Mesothelial cell of epicardium (in vitro differentiated cells): Measurements from ENCODE around the gene POLE. TPM values are rescaled to one million over a fixed set of nuclear protein-coding genes. Genes with fewer than 3 reads are reported as not detected.

Experiments
- DNase-seq, 2 experiments: peaks; one replicate each; pipeline ENCODE4 v3.0.0; 2021; ENCODE audit warnings: low spot score in 2 of 2; ENCODE audit not compliant: unreplicated experiment in 2 of 2
- H3K27ac Mint-ChIP-seq: 2 replicates; pipeline ENCODE4 v1.8.0; 2021; ENCODE audit warnings: mixed read lengths
- H3K27me3 Mint-ChIP-seq: 2 replicates; pipeline ENCODE4 v1.8.0; 2021; ENCODE audit warnings: low read depth, mixed read lengths
- H3K36me3 Mint-ChIP-seq: 2 replicates; pipeline ENCODE4 v1.8.0; 2021; ENCODE audit warnings: mixed read lengths
- H3K4me1 Mint-ChIP-seq: 2 replicates; pipeline ENCODE4 v1.8.0; 2021; ENCODE audit warnings: mixed read lengths
- H3K4me3 Mint-ChIP-seq: 2 replicates; pipeline ENCODE4 v1.8.0; 2021; ENCODE audit warnings: mild to moderate bottlenecking, moderate library complexity, mixed read lengths
- H3K9me3 Mint-ChIP-seq: 2 replicates; pipeline ENCODE4 v1.8.0; 2021; ENCODE audit warnings: mixed read lengths
- total RNA-seq: library from RNA; stranded (reverse); gene quantifications from 3 replicates; pipeline ENCODE4 v1.2.1, GENCODE V29; 2021
- TF ChIP-seq, protein P1 (sequence below): fragments of 200-600 bp; sonication (generic); IDR thresholded peaks from one replicate; pipeline ENCODE4 v1.5.0; 2021; ENCODE audit warnings: antibody characterized with exemption; ENCODE audit not compliant: unreplicated experiment

Gene POLE
- total RNA-seq, 1 donor from 2014 or later, result 124 TPM

DNA sequence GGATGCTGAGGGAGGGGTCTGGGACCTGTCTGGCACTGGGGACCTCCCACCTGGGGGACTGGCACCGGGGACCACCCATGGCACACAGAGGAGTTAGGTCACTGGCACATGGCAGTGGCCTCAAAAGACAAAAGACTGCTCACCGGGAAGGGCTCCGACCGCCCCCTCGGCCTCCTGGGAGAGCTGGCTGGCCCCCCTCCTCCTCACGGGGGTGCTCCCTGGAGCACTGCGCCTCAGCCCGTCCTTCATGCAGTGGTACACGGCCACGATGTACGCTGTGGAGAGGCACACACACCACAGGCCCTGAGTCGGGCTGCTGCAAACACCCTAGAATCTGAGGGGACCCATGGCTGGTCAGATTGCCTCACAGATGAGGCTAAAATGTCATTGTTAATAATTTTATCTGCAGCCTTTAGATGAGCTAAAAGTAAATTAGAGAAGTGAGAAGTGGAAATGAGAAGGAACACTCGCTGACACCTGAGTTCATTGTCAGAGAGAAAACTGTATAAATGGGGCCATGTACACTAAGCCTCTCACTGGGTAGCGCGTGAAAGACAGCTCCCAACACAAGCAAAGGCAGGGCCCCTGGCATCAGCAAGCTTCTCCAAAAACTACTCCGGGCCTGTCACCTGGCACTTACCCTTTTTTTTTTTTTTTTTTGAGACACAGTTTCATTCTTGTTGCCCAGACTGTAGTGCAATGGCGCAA lies 54.5 kb downstream of the POLE start:
- H3K27ac Mint-ChIP-seq, result no peak overlapping the region
- no peaks in the 10 kb centered on the region for H3K4me1 Mint-ChIP-seq
- H3K4me3 Mint-ChIP-seq, result no peak overlapping the region
- H3K27me3 Mint-ChIP-seq, result no peaks in the 10 kb centered on the region
- no peaks in the 10 kb centered on the region for H3K9me3 Mint-ChIP-seq
- TF ChIP-seq, protein P1, sequence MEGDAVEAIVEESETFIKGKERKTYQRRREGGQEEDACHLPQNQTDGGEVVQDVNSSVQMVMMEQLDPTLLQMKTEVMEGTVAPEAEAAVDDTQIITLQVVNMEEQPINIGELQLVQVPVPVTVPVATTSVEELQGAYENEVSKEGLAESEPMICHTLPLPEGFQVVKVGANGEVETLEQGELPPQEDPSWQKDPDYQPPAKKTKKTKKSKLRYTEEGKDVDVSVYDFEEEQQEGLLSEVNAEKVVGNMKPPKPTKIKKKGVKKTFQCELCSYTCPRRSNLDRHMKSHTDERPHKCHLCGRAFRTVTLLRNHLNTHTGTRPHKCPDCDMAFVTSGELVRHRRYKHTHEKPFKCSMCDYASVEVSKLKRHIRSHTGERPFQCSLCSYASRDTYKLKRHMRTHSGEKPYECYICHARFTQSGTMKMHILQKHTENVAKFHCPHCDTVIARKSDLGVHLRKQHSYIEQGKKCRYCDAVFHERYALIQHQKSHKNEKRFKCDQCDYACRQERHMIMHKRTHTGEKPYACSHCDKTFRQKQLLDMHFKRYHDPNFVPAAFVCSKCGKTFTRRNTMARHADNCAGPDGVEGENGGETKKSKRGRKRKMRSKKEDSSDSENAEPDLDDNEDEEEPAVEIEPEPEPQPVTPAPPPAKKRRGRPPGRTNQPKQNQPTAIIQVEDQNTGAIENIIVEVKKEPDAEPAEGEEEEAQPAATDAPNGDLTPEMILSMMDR, result no peak
- H3K36me3 Mint-ChIP-seq, result peaks cover 62% of the 10 kb centered on the region
- no peak for DNase-seq

DNA sequence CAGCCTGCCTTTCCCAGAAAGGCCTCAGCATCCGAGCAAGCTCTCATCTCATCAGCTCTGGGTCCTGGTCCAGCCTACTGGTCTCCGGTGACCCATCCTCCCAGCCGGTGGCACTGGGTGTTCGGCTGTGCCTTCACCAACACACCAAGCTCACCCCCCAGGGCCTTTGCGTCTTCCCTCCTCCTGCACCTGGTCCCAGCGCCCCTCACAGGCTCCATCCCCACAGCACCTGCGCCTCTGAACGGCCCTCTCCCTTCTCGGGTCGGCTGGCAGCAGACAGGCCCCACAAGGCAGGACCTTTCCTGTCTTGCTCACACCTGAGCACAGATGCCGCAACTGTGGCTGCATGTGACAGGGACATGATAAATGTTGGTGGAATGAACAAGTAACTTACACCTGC lies 55.5 kb downstream of the POLE start:
- TF ChIP-seq, protein P1, result no peak
- H3K36me3 Mint-ChIP-seq, result peaks cover 56% of the 10 kb centered on the region
- DNase-seq, result no peak
- H3K27me3 Mint-ChIP-seq, result no peaks in the 10 kb centered on the region
- no peaks in the 10 kb centered on the region for H3K4me1 Mint-ChIP-seq
- H3K4me3 Mint-ChIP-seq, result no peak overlapping the region
- no peak overlapping the region for H3K27ac Mint-ChIP-seq
- H3K9me3 Mint-ChIP-seq, result no peaks in the 10 kb centered on the region

DNA sequence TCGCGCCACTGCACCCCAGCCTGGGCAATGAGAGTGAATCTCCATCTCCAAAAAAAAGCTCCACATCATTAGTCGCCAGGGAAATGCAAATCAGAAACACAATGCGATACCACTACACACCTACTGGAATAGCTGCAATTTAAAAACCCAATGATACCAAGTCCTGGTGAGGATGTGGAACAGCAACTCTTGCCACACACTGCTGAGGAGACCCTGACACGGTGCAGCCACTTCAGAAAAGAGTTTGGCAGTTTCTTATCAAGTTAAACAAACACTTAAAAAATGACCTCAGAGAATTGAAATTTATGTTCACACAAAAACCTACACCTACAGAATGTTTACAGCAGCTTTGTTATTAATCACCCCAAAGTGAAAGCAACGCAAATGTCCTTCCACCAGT lies 56.5 kb downstream of the POLE start:
- Mint-ChIP-seq H3K36me3 (peaks cover 55% of the 10 kb centered on the region), H3K4me3 (no peak overlapping the region), H3K27me3 (no peaks in the 10 kb centered on the region), H3K4me1 (no peaks in the 10 kb centered on the region), H3K27ac (no peak overlapping the region), H3K9me3 (no peaks in the 10 kb centered on the region)
- TF ChIP-seq, protein P1, result no peak
- DNase-seq, result no peak

DNA sequence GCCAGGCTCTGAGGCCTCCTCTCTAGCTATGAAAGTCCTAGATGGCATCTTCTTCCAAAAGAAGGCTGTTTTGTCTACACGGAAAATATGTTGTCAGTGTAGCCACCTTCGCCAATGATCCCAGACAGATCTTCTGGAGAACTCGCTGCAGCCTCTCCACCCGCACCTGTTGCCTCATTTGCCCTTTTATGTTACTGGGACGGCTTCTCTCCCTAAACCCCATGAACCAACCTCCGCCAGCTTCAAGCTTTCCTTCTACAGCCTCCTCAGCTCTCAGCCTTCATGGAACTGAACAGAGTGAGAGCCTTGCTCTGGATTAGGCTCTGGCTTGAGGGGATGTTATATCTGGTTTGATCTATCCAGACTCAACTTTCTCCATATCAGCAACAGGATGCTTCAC lies 57.8 kb downstream of the POLE start:
- Mint-ChIP-seq H3K4me3 (no peak overlapping the region), H3K9me3 (no peaks in the 10 kb centered on the region), H3K27ac (no peak overlapping the region), H3K27me3 (no peaks in the 10 kb centered on the region), H3K36me3 (peaks cover 49% of the 10 kb centered on the region), H3K4me1 (peaks cover 3% of the 10 kb centered on the region)
- DNase-seq, result no peak
- TF ChIP-seq, protein P1, result no peak

DNA sequence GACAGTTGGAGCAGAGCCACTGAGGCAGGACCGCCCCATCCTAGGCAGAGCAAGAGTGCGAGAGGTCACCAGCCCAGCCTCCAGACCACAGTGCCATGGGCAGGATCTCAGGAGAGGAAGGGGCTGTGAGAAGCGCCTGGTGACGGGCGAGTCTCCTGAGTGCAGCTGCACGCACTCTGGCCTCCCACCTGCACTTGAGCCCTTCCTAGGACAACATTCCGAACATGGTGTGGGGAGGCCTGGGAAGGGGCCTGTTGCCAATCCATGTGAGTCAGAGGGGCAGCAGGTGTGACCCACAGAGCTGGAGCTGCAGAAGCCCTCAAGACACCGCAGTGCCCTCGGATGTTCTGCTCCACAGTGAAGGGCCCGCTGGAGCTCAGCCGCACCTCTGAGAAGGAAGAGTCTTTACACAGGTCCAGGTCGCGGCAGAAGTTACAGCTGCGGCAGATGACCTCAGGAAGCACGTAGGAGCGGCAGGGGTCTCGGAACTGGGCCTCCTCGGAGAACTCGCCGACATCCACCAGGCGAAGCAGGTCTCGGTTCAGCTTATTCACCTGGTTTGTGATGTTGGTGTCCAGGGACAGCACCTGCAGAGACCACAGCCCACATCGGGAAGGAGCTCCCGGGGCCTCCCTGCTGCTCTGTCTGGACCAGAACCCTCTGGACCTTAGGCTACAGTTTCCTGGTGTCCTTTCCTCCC lies 61.3 kb downstream of the POLE start:
- TF ChIP-seq, protein P1, result no peak
- DNase-seq, result no peak
- peaks cover 32% of the 10 kb centered on the region for H3K36me3 Mint-ChIP-seq
- no peak overlapping the region for H3K4me3 Mint-ChIP-seq
- H3K27ac Mint-ChIP-seq, result no peak overlapping the region
- peaks cover 25% of the 10 kb centered on the region for H3K4me1 Mint-ChIP-seq
- no peaks in the 10 kb centered on the region for H3K9me3 Mint-ChIP-seq
- peaks cover 4% of the 10 kb centered on the region for H3K27me3 Mint-ChIP-seq
